Left lobe of liver (tissue), 2 donors: ENCODE data around the gene TMCC2. TPM values are rescaled to one million over a fixed set of nuclear protein-coding genes. Genes with fewer than 3 reads are reported as not detected.
A peak's percentile ranks its signal among the peaks of the same experiment; 100 is the strongest.
"Not testable (repeated sequence)": the region's sequence is repeated elsewhere in the genome, so short reads cannot be mapped to it uniquely, and the experiment has no call there.

Source experiments
- ATAC-seq: fragments of 200-7000 bp; cut with Tn5 transposase; one replicate; pipeline ENCODE4 v1.9.1; 2020; ENCODE audit warnings: mild to moderate bottlenecking, moderate library complexity
- DNase-seq: peaks from one replicate; pipeline ENCODE4 v3.0.0-alpha.2; 2020; ENCODE audit warnings: low spot score
- total RNA-seq: library from RNA; stranded (reverse); gene quantifications from one replicate; pipeline ENCODE4 v1.2.1, GENCODE V29; 2021
- donor health status: DM: no; HTN: no; CAD: no; lungs with moderate emphysema.
- donor health status: DM: no; HTN: yes; CAD: no.

Gene TMCC2
- total RNA-seq, 1 donor from 2014 or later, result 0.33 TPM

GRCh38 chr1:205275133-205275532 is 47.4 kb downstream of the TMCC2 start:
- ATAC-seq, result peak; percentile 47

GRCh38 chr1:205275916-205276688 is 48.4 kb downstream of the TMCC2 start:
- no peak for ATAC-seq
- no peak for DNase-seq

More at GRCh38 chr1:205275133-205275532, 47.4 kb downstream of the TMCC2 start:
- DNase-seq, result no peak

GRCh38 chr1:205276689-205277065 is 48.9 kb downstream of the TMCC2 start:
- ATAC-seq (no peak), DNase-seq (no peak)

- no peak for ATAC-seq
Observed at GRCh38 chr1:205279986-205280385, 52.2 kb downstream of the TMCC2 start.

GRCh38 chr1:205280666-205281395 is 53.1 kb downstream of the TMCC2 start:
- not testable (repeated sequence) for DNase-seq, ATAC-seq

More at GRCh38 chr1:205279986-205280385, 52.2 kb downstream of the TMCC2 start:
- DNase-seq, result no peak

- DNase-seq (no peak), ATAC-seq (no peak)
Observed at GRCh38 chr1:205283270-205284147, 55.8 kb downstream of the TMCC2 start.

GRCh38 chr1:205284420-205285144 is 56.8 kb downstream of the TMCC2 start:
- peak; percentile 63 for DNase-seq

GRCh38 chr1:205285381-205286101 is 57.8 kb downstream of the TMCC2 start:
- no peak for ATAC-seq
- no peak for DNase-seq

More at GRCh38 chr1:205284420-205285144, 56.8 kb downstream of the TMCC2 start:
- ATAC-seq, result peak; percentile 75

GRCh38 chr1:205286335-205286950 is 58.7 kb downstream of the TMCC2 start:
- DNase-seq (no peak), ATAC-seq (no peak)

GRCh38 chr1:205287076-205287475 is 59.3 kb downstream of the TMCC2 start:
- no peak for ATAC-seq
- no peak for DNase-seq

- ATAC-seq, result peak; percentile 58
- no peak for DNase-seq
Observed at GRCh38 chr1:205287767-205288559, 60.2 kb downstream of the TMCC2 start.

- no peak for ATAC-seq
- DNase-seq, result no peak
Observed at GRCh38 chr1:205291596-205291995, 63.9 kb downstream of the TMCC2 start.

GRCh38 chr1:205293350-205294074 is 65.8 kb downstream of the TMCC2 start:
- DNase-seq, result no peak
- no peak for ATAC-seq

GRCh38 chr1:205294175-205294917 is 66.6 kb downstream of the TMCC2 start:
- DNase-seq (peak; percentile 79), ATAC-seq (peak; percentile 97)

GRCh38 chr1:205294934-205295333 is 67.2 kb downstream of the TMCC2 start:
- DNase-seq (no peak), ATAC-seq (no peak)

- no peak for ATAC-seq
Observed at GRCh38 chr1:205296154-205296553, 68.4 kb downstream of the TMCC2 start.

GRCh38 chr1:205297546-205298177 is 69.9 kb downstream of the TMCC2 start:
- DNase-seq, ATAC-seq: not testable (repeated sequence)

More at GRCh38 chr1:205296154-205296553, 68.4 kb downstream of the TMCC2 start:
- no peak for DNase-seq
